Vagina (tissue), 2 donors: ENCODE results near the gene TPR. TPM values are rescaled to one million over a fixed set of nuclear protein-coding genes. Genes with fewer than 3 reads are reported as not detected.
"Not testable (repeated sequence)": the region's sequence is repeated elsewhere in the genome, so short reads cannot be mapped to it uniquely, and the experiment has no call there.

Experiments
- DNase-seq, 2 donors: peaks; one replicate each; pipeline ENCODE4 v3.0.0-alpha.2; 2017; ENCODE audit errors: extremely low spot score in 2 of 2
- H3K27ac ChIP-seq: fragments of 200-600 bp; sonication (generic); one replicate; pipeline ENCODE4 v1.5.1; 2019
- H3K27me3 ChIP-seq: fragments of 200-600 bp; sonication (generic); one replicate; pipeline ENCODE4 v1.5.1; 2019
- H3K36me3 ChIP-seq, 2 donors: fragments of 200-600 bp; sonication (generic); one replicate each; pipeline ENCODE4 v1.5.1; 2017 to 2019
- H3K4me1 ChIP-seq: fragments of 200-600 bp; sonication (generic); one replicate; pipeline ENCODE4 v1.5.1; 2019
- H3K4me3 ChIP-seq, 2 donors: fragments of 200-600 bp; sonication (generic); 1 replicate in 1 of 2; 2 replicates in 1 of 2; pipeline ENCODE4 v1.5.1; 2016 to 2019
- H3K9me3 ChIP-seq: fragments of 200-600 bp; sonication (generic); one replicate; pipeline ENCODE4 v1.5.1; 2019
- POLR2A ChIP-seq, 2 donors: fragments of 450-650 bp; IDR thresholded peaks; one replicate each; pipeline ENCODE4 v1.6.1; 2017; ENCODE audit warnings: antibody characterized with exemption in 2 of 2, mild to moderate bottlenecking in 2 of 2, moderate library complexity in 2 of 2
- POLR2AphosphoS5 ChIP-seq, 2 donors: sonication (generic); formaldehyde crosslinking; IDR thresholded peaks; one replicate each; pipeline ENCODE4 v1.9.0; 2017; ENCODE audit warnings: antibody characterized with exemption in 2 of 2, mild to moderate bottlenecking in 2 of 2, low read depth in 1 of 2; ENCODE audit not compliant: insufficient read depth in 1 of 2
- intact Hi-C: fragments of 100-400 bp; cut with DNase I; formaldehyde crosslinking; loops from one replicate; pipeline ENCODE4 v1.15.1; 2023
- total RNA-seq: library from RNA; depleted of rRNA; stranded (reverse); fragments of >200 nt; gene quantifications from one replicate; pipeline ENCODE4 v1.2.3, GENCODE V29; 2016
- TF ChIP-seq, protein P1 (sequence below), 3 experiments: fragments of 450-650 bp in 2 of 3; fragments of 200-600 bp in 1 of 3; sonication (generic) in 1 of 3; IDR thresholded peaks; one replicate each; pipeline ENCODE4 v1.5.1; 2017 to 2019; ENCODE audit warnings: antibody characterized with exemption in 3 of 3, mild to moderate bottlenecking in 2 of 3, moderate library complexity in 2 of 3

TPR gene
- total RNA-seq, 1 donor from 2014 or later, result 70.5 TPM

DNA sequence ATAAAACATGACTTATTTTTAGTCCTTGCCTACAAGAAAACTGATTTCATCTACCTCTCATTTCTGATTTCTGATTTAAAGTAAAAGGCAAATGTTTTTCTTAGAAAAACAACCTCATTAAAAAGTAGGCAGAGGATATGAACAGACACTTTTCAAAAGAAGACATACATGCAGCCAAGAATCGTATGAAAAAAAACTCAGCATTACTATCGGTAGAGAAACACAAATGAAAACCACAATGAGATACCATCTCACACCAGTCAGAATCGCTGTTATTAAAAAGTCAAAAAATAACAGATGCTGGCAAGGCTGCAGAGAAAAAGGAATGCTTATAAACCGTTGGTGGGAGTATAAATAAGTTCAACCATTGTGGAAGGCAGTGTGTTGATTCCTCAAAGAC, 16.8 kb upstream of the TPR start:
- Histone ChIP-seq H3K4me3 (no peak overlapping the region), H3K27ac (no peak overlapping the region), H3K9me3 (no peaks in the 10 kb centered on the region), H3K36me3 (peaks cover 4 to 68% of the 10 kb centered on the region in 2 donors), H3K27me3 (no peaks in the 10 kb centered on the region), H3K4me1 (no peaks in the 10 kb centered on the region)
- intact Hi-C loops, result no loop called here
- DNase-seq, result no peak
- TF ChIP-seq POLR2AphosphoS5 (IDR thresholded peaks at IDR 0.05; ENCODE audit: insufficient read depth in 1 of 2, low read depth in 1 of 2) (no peak), POLR2A (IDR thresholded peaks at IDR 0.05) (no peak)
- TF ChIP-seq, protein P1, sequence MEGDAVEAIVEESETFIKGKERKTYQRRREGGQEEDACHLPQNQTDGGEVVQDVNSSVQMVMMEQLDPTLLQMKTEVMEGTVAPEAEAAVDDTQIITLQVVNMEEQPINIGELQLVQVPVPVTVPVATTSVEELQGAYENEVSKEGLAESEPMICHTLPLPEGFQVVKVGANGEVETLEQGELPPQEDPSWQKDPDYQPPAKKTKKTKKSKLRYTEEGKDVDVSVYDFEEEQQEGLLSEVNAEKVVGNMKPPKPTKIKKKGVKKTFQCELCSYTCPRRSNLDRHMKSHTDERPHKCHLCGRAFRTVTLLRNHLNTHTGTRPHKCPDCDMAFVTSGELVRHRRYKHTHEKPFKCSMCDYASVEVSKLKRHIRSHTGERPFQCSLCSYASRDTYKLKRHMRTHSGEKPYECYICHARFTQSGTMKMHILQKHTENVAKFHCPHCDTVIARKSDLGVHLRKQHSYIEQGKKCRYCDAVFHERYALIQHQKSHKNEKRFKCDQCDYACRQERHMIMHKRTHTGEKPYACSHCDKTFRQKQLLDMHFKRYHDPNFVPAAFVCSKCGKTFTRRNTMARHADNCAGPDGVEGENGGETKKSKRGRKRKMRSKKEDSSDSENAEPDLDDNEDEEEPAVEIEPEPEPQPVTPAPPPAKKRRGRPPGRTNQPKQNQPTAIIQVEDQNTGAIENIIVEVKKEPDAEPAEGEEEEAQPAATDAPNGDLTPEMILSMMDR (IDR thresholded peaks at IDR 0.05), result no peak

- DNase-seq, result no peak
- TF ChIP-seq, protein P1 (IDR thresholded peaks at IDR 0.05), result no peak
- TF ChIP-seq POLR2AphosphoS5 (IDR thresholded peaks at IDR 0.05; ENCODE audit: insufficient read depth in 1 of 2, low read depth in 1 of 2) (no peak), POLR2A (IDR thresholded peaks at IDR 0.05) (no peak)
- Histone ChIP-seq H3K27ac (no peak overlapping the region), H3K27me3 (no peaks in the 10 kb centered on the region), H3K36me3 (peaks cover 4 to 60% of the 10 kb centered on the region in 2 donors), H3K4me3 (no peak overlapping the region), H3K9me3 (no peaks in the 10 kb centered on the region), H3K4me1 (no peaks in the 10 kb centered on the region)
- intact Hi-C loops, result no loop called here
Observed at GRCh38 chr1:186390925-186391324, 15.9 kb upstream of the TPR start.

DNA sequence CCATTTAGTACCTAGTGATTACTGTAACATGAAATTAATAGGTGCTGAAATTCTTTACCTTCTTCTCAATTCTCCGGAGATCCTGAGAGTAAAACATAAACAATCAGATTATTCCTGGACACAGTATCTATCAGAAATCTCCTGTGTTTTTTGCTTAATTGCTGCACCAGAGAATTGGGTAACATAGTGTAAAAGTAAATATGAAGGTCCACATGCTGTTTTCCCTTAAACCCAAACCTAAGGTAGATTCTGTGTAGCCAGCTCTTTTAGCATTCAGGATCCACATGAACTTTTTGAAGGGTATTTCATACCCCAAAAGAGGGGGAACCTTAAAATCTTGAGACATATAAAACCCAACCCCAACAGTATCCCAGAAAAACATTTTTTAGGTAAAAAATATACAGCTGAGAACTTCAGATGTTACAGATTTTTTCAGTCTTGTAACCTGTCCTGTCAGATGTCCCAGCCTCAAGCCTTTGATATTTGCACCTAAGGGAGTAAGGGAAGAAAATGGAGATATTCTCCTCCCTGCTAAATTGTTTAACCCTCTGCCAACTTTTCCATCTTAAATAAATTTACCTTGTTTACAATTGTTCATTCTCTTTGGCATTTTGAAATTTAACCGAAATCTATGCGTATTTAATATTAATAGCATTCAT, 11.8 kb upstream of the TPR start:
- no peaks in the 10 kb centered on the region for H3K9me3 ChIP-seq
- H3K4me3 ChIP-seq, result no peak overlapping the region
- H3K27me3 ChIP-seq, result no peaks in the 10 kb centered on the region
- no peaks in the 10 kb centered on the region for H3K4me1 ChIP-seq
- no peak overlapping the region for H3K27ac ChIP-seq
- TF ChIP-seq, protein P1 (IDR thresholded peaks at IDR 0.05), result no peak
- TF ChIP-seq POLR2A (IDR thresholded peaks at IDR 0.05) (no peak), POLR2AphosphoS5 (IDR thresholded peaks at IDR 0.05; ENCODE audit: insufficient read depth in 1 of 2, low read depth in 1 of 2) (no peak)
- intact Hi-C loops, result no loop called here
- peaks cover 0 to 44% of the 10 kb centered on the region in 2 donors for H3K36me3 ChIP-seq
- no peak for DNase-seq

- Histone ChIP-seq H3K36me3 (peaks cover 0 to 20% of the 10 kb centered on the region in 2 donors), H3K27me3 (no peaks in the 10 kb centered on the region), H3K27ac (peak overlapping the region; percentile 98), H3K9me3 (no peaks in the 10 kb centered on the region), H3K4me1 (peaks cover 43% of the 10 kb centered on the region), H3K4me3 (peak overlapping the region; percentile 54 to 94)
- intact Hi-C loops, result no loop called here
- TF ChIP-seq POLR2A (IDR thresholded peaks at IDR 0.05), result no peak
- TF ChIP-seq, protein P1 (IDR thresholded peaks at IDR 0.05), result no peak
- no peak for DNase-seq
Observed at GRCh38 chr1:186375929-186376319, 871 bp upstream of the TPR start.

GRCh38 chr1:186374303-186375151, 526 bp downstream of the TPR start:
- Histone ChIP-seq H3K4me1 (peaks cover 43% of the 10 kb centered on the region), H3K4me3 (peak overlapping the region; percentile 54 to 94), H3K27ac (peak overlapping the region; percentile 98), H3K9me3 (no peaks in the 10 kb centered on the region), H3K36me3 (peaks cover 0 to 15% of the 10 kb centered on the region in 2 donors), H3K27me3 (no peaks in the 10 kb centered on the region)
- TF ChIP-seq POLR2AphosphoS5 (IDR thresholded peaks at IDR 0.05; ENCODE audit: insufficient read depth in 1 of 2, low read depth in 1 of 2), result no peak
- no peak for DNase-seq
- intact Hi-C loops, result no loop called here

DNA sequence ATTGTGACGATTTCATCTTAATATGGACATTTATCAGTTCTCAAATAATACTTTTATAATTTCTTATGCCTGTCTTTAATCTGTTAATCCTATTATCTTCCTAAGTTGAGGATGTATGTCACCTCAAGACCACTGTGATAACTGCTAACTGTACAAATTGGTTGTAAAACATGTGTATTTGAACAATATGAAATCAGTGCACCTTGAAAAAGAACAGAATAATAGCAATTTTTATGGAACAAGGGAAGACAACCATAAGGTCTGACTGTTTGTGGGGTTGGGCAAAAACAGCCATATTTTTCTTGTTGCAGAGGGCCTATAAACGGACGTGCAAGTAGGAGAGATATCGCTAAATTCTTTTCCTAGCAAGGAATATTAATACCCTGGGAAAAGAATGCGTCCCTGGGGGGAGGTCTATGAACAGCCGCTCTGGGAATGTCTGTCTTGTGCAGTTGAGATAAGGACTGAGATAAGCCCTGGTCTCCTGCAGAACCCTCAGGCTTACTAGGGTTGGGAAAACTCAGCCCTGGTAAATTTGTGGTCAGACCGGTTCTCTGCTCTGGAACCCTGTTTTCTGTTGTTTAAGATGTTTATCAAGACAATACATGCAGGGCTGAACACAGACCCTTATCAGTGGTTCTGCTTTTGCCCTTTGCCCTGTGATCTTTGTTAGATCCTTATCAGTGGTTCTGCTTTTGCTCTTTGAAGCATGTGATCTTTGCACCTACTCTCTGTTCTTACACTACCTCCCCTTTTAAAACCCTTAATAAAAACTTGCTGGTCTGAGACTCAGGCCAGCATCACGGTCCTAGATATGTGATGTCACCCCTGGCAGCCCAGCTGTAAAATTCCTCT, 27.0 kb downstream of the TPR start:
- H3K9me3 ChIP-seq, intact Hi-C loops, H3K4me1 ChIP-seq, H3K27me3 ChIP-seq, DNase-seq, H3K27ac ChIP-seq, H3K4me3 ChIP-seq: not testable (repeated sequence)
- peaks cover 12 to 93% of the 10 kb centered on the region in 2 donors for H3K36me3 ChIP-seq
